Right lung (tissue), 5 donors: ENCODE data around the gene MARK2. TPM values are rescaled to one million over a fixed set of nuclear protein-coding genes. Genes with fewer than 3 reads are reported as not detected.

ENCODE experiments used
- DNase-seq, 2 donors: peaks; one replicate each; pipeline ENCODE4 v3.0.0-alpha.2; 2013
- polyA plus RNA-seq, 5 donors: library from polyadenylated mRNA; unstranded; fragments of 120-200 nt; gene quantifications; one replicate each; pipeline versions ENCODE4 v1.2.1 to v1.2.3, GENCODE V29; 2013; ENCODE audit warnings: inconsistent platforms in 1 of 5, low replicate concordance in 1 of 5; ENCODE audit not compliant: insufficient read length in 5 of 5, insufficient read depth in 1 of 5

MARK2 gene
- polyA plus RNA-seq, 5 donors, result 27.0 to 35.1 (median 30.1) TPM

GRCh38 chr11:63879598-63880402 is 40.9 kb downstream of the MARK2 start:
- no peak for DNase-seq

GRCh38 chr11:63880403-63880790 is 41.5 kb downstream of the MARK2 start:
- DNase-seq, result no peak

GRCh38 chr11:63882555-63883242 is 43.8 kb downstream of the MARK2 start:
- no peak for DNase-seq

GRCh38 chr11:63883791-63884190 is 44.9 kb downstream of the MARK2 start:
- no peak for DNase-seq

- no peak for DNase-seq
Measured at GRCh38 chr11:63884196-63884932, 45.5 kb downstream of the MARK2 start.

- no peak for DNase-seq
Measured at GRCh38 chr11:63887386-63887999, 48.6 kb downstream of the MARK2 start.

- peak; percentile 17 to 41 for DNase-seq
Measured at GRCh38 chr11:63888170-63889086, 49.5 kb downstream of the MARK2 start.

- DNase-seq, result no peak
Measured at GRCh38 chr11:63889344-63889743, 50.4 kb downstream of the MARK2 start.

GRCh38 chr11:63890368-63890767 is 51.5 kb downstream of the MARK2 start:
- DNase-seq, result no peak

- DNase-seq, result no peak
Measured at GRCh38 chr11:63892228-63892627, 53.3 kb downstream of the MARK2 start.

- DNase-seq, result no peak
Measured at GRCh38 chr11:63893355-63893754, 54.4 kb downstream of the MARK2 start.

GRCh38 chr11:63896071-63896470 is 57.2 kb downstream of the MARK2 start:
- DNase-seq, result peak in 1 of 2 donors; percentile 28

GRCh38 chr11:63897459-63898146 is 58.7 kb downstream of the MARK2 start:
- no peak for DNase-seq

GRCh38 chr11:63901660-63902059 is 62.8 kb downstream of the MARK2 start:
- no peak for DNase-seq

GRCh38 chr11:63903884-63904283 is 65.0 kb downstream of the MARK2 start:
- no peak for DNase-seq

GRCh38 chr11:63904743-63905142 is 65.8 kb downstream of the MARK2 start:
- no peak for DNase-seq

GRCh38 chr11:63905179-63905578 is 66.3 kb downstream of the MARK2 start:
- no peak for DNase-seq

GRCh38 chr11:63906087-63906486 is 67.2 kb downstream of the MARK2 start:
- no peak for DNase-seq

GRCh38 chr11:63906585-63906984 is 67.7 kb downstream of the MARK2 start:
- no peak for DNase-seq

- no peak for DNase-seq
Measured at GRCh38 chr11:63907063-63907462, 68.2 kb downstream of the MARK2 start.
